HG03575 (cell line): ENCODE results near the gene CCDC50.
A peak's percentile ranks its signal among the peaks of the same experiment; 100 is the strongest.

Experiments
- ATAC-seq: cut with Tn5 transposase; IDR thresholded peaks from one replicate; pipeline ENCODE4 v1.9.1; 2021; ENCODE audit not compliant: unreplicated experiment, insufficient number of reproducible peaks, low FRiP score; ENCODE audit errors: extremely low read depth

The CCDC50 gene, protein sequence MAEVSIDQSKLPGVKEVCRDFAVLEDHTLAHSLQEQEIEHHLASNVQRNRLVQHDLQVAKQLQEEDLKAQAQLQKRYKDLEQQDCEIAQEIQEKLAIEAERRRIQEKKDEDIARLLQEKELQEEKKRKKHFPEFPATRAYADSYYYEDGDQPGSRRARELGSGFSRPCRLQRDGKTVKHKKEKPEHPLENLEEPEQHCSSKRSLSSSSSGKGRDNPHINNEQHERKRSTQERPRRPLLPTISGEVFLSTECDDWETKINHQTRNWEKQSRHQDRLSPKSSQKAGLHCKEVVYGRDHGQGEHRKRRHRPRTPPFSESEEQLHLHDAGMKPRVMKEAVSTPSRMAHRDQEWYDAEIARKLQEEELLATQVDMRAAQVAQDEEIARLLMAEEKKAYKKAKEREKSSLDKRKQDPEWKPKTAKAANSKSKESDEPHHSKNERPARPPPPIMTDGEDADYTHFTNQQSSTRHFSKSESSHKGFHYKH

GRCh38 chr3:191328962-191329653, at the start of gene CCDC50:
Gene CCDC50, plus strand, starts transcription at chr3:191329394. Its CDS starts 281 bp downstream, at chr3:191329675.
- peak; percentile 41 for ATAC-seq

DNA sequence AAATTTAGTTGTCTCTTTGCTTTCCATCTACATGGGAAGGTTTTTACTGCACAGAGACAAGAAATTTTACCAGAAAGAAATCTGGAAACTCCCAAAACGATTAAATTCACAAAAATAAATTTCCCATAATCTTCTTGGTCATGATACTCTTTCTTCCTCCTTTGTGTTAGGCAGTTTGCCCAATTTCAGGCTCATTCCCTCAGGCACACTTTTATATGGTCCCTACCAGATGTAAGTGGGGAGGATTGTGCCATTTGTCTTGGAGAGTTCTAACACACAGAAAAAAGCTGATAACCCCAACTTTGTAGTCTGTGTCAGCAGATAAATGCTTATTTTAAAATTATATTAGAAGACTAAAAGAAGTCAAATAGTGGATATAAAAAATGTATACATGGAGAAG, 49.1 kb upstream of the CCDC50 start:
- no peak for ATAC-seq

DNA sequence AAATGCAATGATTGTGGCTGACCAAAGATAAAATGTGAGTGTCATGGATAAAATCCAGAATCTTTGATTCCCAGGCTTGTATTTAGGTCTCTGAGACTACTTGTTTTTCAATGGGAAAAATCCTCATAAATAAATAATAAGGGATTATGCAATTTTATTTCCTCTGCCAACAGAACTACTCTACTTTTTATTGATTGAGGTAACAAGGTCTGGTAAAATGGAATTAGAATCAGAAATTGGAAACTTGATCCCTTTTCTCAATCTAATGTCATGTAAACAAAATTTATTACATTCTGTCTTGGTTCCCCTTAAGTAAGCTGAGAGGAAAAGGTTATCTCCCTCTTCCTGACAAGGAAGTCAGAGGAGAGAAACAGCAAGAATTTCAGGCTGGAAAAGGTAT, 48.3 kb upstream of the CCDC50 start:
- no peak for ATAC-seq

DNA sequence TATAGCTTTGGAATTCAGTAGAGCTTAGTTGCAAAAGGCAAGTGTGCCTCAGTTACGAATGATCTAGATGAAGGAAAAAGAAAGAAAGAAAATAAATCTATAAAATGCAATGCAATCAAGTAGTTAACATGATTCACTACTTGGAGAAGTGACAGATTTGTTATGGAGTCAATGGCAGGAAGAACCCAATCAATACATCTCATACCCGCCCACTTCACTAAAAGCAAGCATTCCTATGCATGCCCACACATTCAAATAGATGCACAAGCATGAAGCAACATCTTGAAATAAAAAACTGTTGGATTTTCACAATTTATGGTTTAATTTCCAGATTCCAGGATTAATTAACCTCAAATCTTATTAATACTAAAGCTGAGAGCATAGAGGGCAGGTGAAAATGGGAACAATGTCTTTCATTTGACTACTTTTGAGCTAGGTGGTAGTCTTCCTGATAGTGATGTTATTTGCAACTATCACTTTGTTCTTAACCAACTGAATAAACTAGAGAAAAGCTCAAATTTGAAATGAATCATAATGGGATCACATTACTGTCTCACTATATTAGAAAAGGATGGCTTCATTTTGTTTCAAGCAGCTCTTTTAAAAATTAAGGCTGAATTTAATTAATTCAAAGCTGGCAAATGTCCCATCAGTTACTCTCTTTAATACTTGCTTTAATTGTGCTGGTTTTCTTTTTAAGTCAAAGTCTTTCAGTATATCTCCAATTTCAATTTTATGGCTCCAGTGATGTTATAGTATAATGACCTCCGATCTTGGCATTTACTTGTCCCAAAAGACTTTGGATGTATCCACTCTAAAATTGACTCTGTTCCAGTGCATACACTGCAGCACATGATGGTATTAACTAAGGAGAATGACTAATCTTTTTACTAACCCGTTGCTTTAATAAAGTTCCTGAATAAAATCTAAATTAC, 46.7 kb upstream of the CCDC50 start:
- ATAC-seq = no peak

GRCh38 chr3:191283400-191283799, 45.8 kb upstream of the CCDC50 start:
- ATAC-seq = peak; percentile 57

DNA sequence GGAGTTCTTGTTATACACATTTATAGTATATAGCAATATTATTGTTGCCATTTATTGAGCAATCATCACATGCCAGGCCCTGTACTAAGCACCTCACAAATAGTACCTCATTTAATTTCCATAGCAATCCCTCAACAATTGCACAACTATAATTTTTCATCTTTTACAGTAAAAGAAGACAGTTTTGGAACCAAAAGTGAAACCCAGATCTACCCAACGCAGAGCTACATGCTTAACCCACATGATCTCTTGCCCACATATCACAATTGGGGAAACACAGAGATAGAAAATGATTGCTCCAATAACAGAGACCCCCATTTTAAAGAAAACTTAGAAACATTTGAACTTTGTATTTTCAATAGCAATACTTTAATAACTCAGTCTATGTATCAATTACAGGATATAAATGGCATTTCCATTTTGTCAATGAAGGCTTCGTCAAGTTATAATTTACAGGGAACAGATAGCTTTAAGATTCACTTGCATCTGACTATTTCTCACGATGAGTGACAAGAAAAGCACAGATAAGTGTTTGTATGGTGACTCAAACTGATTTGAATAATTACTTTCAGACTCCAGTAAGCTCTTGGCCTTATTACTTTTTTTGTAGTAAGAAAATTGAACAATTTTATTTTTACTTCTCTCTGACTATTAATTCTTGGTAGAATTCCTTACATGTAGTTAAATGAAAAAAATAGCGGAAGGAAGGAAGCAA, 38.7 kb upstream of the CCDC50 start:
- peak; percentile 79 for ATAC-seq

GRCh38 chr3:191292243-191293015, 36.8 kb upstream of the CCDC50 start:
- no peak for ATAC-seq

DNA sequence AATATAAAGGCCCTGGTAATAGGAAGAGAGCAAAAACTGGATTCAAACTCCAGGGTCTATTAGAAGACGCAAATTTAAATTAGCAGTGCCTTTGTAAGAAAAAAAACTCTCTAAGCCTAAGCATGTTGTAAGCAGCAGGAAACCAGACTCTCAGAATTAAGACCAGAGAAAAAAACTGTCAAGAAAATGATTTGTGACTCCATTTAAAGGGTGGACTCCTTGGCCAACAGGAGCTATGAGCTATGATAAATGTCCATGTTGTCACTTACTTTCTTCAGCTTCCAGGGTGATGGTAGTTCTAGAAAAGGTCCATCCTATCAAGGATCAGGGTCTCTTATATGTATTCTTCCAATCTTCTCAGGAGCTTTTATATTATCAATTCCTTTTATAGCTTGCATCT, 34.9 kb upstream of the CCDC50 start:
- ATAC-seq = no peak

GRCh38 chr3:191296041-191296541, 33.1 kb upstream of the CCDC50 start:
- ATAC-seq = peak; percentile 85

DNA sequence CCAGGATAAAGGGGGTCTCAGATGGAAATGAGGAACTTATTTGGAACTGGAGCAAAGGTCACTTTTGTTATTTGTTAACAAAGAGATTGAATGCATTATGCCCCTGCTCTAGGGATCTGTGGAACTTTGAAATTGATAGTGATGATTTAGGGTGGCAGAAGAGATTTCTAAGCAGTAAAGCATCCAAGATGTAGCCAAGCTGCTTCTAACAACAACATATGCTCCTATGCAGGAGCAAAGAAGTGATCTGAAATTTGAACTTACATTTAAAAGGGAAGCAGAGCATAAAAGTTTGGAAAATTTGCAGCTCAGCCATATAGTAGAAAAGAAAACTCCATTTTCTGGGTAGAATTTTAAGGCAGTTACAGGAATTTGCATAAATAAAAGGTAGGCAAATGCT, 30.3 kb upstream of the CCDC50 start:
- no peak for ATAC-seq

- ATAC-seq = no peak
Measured at GRCh38 chr3:191300422-191300821, 28.8 kb upstream of the CCDC50 start.

- ATAC-seq = peak; percentile 59
Measured at GRCh38 chr3:191301017-191301416, 28.2 kb upstream of the CCDC50 start.

- ATAC-seq = no peak
Measured at GRCh38 chr3:191301782-191302411, 27.3 kb upstream of the CCDC50 start.

DNA sequence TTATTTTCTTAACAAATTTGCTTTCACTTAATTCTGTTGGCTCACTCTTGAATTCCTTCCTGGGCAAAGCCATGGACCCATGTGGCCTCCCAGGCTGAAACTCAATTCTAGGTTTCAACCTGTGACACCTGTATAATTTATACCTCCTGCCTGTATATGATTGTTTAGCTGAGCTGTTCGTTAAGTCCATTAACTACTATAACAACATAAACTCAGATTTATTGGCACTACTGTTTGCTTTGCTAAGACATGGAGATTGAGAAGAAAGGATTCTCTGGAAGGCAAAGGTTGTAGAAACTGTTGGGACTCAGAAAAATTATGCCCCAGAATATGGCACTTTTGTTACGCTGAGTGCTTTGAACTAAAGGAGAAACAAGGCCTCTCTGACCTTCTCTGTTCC, 26.7 kb upstream of the CCDC50 start:
- no peak for ATAC-seq

DNA sequence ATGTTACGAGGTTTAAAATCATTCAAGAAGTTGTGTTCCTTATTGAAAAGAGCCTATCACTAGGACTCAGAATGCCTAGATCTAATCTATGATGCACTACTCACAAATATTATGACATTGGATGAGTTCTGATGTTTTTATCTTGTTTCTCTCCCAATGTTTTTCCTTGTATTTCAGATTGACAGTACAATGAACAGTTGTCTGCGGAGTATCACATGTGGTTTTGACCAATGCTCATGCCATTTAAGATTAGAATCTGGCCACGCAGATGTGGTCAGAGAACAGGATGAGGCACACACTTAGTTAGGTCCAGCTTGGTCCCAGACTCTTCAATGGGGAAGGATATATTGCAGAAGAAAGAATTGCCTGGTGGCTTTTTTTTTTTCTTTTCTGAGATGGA, 25.6 kb upstream of the CCDC50 start:
- no peak for ATAC-seq

DNA sequence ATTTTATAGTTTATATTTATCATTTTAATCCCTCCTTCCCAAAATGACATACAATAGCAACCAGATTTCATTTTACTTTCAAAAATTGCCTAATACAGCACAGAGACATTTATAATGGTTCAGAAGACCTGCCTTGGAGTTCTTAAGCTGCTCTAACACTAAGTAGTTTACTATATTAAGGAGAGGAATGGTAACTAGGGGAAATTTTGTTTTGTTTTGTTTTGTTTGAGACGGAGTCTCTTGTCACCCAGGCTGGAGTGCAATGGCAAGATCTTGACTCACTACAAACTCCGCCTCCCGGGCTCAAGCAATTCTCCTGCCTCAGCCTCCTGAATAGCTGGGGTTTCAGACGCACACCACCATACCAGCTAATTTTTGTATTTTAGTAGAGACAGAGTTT, 22.8 kb upstream of the CCDC50 start:
- ATAC-seq = no peak

DNA sequence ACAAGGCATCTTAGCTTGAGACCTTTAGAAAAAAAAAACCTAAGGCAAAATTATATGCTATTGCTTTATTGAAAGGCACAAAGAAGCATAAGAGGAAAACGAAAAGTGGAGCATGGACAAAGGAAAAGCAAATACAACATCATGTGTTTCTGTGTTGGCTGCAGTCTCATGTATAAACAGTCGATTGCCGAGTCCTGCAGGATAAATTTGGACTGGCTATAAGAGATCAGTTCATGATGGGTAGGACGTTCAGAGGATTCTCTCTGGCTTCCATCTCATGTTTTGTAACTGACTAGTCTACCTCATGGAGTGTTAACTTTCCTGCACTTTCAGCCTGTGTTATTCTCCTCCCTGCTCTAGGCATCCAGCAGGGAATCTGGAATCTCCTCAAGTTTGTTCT, 21.9 kb upstream of the CCDC50 start:
- no peak for ATAC-seq
